ENCODE results near the gene SMOC2.

SMOC2 gene

DNA sequence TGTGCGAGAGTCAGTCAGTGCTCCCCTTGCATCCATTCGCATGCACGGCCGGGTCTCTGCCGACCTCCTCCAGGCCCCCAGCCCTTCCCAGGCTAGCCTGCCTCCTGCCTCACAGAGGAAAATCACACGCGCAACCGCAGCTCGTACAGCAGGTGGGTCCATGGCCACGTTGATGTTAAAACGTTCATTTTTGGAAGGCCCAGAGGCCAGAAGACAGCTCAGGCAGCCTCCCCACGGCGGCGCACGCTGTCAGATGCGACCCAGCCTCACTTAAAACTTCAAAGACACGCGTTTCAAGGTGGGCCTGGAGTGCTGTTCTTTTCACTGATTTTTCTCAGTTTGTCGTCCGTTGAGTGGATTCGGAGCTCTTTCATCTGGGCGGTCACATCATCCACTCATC is 276.5 kb downstream of the SMOC2 start:
- no peak for DNase-seq
